Activated CD4-positive, alpha-beta T cell treated with anti-CD3 and anti-CD28 coated beads, Interleukin-2, amount 50 U/mL, for 4 hours (primary cell): ENCODE results near the gene PDE10A.

Source experiments
- DNase-seq, 2 experiments: peaks; one replicate each; pipeline ENCODE4 v3.0.0-alpha.2; 2020

The PDE10A gene

DNA sequence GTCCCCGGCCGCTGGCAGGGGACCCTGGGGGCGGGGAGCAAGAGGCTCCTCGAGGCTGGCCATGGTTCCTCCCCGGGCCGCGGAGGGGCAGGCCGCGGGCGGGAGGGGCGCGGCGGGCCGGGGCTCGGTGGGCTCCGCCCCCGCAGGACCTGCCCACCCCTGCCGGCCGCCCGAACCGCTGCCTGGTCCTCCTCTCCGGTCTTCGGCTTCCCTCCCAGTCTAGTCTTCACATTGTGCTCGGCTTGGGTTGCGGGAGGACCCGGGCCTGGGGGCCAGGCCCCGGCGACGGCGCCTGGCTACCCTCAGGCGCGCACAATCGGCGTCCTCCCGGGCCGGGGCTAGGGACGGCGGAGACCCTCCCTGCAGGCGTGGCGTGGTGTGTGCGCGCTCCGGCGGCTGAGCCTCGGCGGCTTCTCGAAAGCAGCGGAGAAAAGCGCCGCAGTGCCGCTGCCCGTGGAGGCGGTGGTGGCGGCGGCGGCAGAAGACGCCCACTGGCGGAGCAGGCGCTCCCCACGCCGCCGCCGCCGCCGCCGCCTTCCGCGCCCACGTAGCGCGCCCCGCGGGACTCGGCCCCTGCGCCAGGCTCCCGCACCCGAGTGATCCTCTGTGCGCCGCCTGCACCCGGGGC, at the start of gene PDE10A:
Gene PDE10A, minus strand, starts transcription at position 493 of the 628 bp plus-strand sequence. Its CDS starts 430 bp downstream, at position 63.
- no peak for DNase-seq

DNA sequence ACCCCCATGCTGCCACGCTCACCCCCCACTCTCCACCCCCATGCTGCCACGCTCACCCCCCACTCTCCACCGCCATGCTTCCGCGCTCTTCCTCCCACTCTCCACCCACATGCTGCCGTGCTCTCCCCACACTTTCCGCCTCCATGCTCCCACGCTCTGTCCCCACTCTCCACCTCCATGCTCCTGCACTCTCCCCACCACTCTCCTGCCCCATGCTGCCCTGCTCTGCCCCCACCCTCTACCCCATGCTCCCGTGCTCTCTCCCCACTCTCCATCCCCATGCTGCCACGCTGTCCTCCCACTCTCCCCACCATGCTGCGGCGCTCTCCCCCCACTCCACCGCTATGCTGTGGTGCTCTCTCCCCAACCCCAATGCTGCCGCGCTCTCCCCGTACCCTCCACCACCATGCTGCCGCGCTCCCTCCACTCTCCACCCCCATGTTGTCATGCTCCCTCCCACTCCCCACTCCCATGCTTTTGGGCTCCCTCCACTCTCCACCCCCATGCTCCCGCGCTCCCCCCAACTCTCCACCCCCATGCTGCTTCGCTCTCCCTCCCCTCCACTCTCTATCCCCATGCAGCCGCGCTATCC, 46.0 kb upstream of the PDE10A start:
- no peak for DNase-seq

GRCh38 chr6:165707067-165707853, 44.2 kb upstream of the PDE10A start:
- DNase-seq = no peak

- DNase-seq = no peak
Observed at GRCh38 chr6:165705941-165706340, 42.9 kb upstream of the PDE10A start.

DNA sequence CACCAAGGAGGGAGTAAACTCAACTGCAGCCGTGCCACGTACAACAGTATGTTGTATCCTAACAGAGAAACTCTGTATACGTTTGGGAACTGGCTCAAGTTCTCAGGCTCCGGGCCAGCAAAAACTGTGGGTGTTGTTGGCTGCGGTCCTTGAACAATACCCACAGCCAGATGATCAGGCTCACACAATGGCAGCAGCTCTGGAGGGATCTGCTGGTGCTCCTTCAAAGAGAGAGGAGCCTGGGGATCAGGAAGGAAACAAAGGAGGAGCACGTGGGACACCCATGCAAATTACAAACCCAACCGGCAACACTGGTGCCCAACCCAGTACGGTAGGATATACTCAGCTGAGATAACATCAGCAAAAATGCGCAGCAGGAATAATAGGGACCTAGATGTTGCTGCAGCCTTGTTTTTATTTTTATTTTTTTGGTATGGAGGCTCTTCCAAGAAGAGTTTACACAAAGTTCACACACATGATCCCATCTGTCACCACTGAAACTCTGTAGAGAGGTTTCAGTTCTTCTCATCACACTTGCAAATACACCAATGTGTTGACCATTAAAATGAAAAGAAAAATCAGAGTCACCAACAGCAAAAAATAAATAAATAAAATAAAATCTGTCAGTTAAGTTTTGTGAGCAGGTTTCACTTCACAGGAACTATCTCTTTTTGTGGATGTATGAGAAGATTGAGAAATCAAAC, 41.2 kb upstream of the PDE10A start:
- DNase-seq = no peak

GRCh38 chr6:165702669-165703068, 39.6 kb upstream of the PDE10A start:
- DNase-seq = no peak

GRCh38 chr6:165701564-165702354, 38.7 kb upstream of the PDE10A start:
- DNase-seq = no peak

- DNase-seq = no peak
Observed at GRCh38 chr6:165701005-165701404, 38.0 kb upstream of the PDE10A start.

GRCh38 chr6:165698868-165699267, 35.8 kb upstream of the PDE10A start:
- DNase-seq = no peak

- DNase-seq = no peak
Observed at GRCh38 chr6:165697171-165697570, 34.1 kb upstream of the PDE10A start.

DNA sequence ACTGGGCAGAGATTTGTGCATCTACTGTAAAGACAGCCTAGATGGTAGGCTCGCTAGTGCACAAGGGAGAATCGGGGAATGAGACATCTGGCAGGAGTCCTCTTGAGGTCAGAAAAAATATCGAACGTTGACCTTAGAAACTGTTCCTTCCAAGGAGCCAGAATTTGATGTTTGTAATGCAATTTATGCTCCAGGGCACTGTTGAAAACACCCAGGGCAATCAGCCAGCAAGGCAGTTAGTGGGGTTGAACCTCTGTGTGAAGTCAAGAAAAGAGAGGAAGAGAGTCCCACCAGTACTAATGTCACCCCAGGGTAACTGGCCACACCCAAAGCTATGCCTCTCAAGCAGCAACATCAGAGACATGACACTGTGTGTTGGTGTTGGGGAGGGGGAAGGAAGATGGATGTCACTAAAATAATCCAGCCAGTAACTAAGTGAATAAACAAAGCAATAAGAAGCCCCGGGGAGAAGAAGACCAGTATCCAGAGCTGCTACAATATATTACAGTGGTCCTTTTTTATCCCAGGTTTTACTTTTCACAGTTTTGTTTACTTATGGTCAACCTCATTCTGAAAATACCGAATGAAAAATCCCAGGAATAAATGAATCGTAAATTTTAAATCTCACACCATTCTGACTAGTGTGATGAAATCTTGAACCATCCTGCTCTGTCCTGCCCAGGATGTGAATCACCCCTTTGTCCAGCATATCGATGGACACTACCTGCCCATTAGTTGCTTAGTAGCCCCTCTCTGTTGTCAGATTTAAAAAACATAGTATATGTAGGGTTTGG, 32.9 kb upstream of the PDE10A start:
- no peak for DNase-seq

DNA sequence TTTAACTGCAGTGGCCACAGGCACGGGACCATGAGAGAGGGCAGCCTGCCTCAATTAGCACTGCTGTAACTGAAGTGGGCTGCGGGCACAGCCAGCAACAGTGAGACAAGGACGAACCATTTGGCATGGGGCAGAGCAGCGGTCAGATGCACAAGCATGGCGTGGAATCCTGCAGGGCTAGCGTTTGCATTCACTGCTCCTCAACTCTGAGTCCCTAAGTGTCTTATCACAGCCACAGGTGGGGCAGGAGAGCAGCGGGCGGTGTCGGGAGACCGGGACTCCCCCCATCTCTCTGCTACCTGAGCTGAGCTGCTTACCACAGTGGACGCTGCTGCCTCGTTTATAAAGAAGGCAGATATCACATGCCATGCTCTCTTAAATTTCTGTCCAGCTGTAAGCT, 31.3 kb upstream of the PDE10A start:
- DNase-seq = no peak

- DNase-seq = no peak
Observed at GRCh38 chr6:165692106-165692653, 29.1 kb upstream of the PDE10A start.

- no peak for DNase-seq
Observed at GRCh38 chr6:165689699-165690098, 26.7 kb upstream of the PDE10A start.

DNA sequence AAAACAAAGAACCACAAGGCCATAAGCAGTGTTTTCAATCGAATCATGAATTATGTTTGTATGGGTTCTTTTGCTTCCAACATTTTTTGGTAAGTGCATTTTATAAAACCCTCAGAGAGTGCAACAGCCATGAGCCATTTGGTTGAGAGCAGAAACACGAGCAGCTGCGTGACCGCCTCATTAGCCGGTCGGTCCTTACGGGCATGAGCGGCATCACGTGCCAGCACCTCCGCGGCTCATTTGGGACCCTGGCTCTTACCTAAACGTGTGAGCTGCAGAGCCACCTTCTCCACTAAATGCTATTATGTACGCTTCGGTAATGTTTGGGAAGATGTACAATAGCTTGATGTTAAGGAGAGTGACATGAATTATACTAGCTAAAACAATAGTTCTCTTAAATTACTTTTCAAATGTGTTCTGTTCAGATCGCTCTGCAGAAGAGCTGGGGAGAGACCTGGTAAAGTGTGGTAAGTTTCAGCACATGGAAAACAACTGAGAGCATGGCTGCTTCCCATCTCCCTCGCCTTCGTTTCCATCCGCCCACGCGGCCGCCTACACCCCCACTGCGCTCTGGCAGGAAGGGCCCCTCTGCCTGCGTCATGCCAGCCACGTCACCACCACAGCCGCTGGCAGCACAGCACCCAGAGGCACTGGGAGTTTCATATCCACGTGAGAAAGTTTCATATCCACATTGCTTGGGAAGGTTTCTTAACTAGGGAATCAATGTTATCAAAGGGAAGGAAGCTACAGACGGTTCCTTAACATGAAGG, 23.7 kb upstream of the PDE10A start:
- DNase-seq = no peak

DNA sequence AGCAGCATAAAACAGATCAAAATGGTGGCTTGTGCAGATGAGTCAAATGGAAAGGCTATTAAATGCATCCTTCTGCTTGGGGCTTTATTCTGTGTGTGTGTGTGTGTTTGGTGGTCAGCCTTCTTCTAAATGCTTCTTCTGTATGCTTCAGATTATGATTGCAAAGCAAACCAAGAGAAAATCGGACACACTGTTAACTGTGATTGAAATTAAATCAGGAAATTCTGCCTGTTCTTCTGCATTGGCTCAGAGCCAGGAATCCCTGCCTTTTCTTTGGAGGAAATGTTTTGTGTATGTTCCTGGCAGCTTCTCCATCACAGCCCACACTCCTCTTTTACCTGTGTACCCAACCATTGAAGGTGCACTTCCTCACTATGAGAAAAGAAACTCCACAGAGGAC, 22.3 kb upstream of the PDE10A start:
- DNase-seq = no peak

DNA sequence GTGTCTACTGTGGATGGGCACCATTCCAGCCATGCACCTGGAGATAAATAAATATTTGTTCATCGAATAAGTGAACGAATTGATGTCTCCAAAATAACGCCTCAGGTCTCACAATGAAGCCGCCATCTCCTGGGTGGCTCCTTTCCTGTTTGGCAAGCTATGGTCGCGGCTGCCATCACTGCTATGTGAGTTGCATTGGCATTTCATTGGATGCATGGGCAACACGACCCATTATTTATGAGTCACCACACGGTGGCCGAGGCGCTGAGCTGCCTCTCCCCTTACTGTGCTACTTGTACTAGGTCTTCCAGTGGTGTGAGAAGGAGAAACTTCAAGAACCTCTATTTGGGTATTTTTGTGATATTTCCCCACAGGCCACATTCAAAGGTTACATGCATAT, 21.3 kb upstream of the PDE10A start:
- DNase-seq = no peak

DNA sequence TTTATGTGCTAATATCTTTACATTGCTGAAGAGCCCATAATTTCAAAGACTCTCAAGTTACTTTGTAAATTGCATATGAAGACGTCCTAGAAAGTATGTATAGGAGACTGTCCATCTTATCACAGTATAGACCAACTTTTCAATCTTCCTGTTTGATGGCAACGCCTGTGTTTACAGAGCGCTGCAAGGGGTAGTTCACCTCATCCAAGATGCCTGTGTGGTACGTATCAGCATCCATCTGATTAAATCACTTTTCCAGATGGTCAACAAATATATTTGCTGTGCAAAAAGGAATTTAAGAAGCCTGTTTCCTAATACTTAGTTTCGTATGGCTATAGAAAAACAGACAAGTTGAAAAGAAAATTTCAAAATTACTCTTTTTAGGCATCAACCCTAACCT, 17.9 kb upstream of the PDE10A start:
- no peak for DNase-seq

GRCh38 chr6:165679326-165679725, 16.3 kb upstream of the PDE10A start:
- no peak for DNase-seq

DNA sequence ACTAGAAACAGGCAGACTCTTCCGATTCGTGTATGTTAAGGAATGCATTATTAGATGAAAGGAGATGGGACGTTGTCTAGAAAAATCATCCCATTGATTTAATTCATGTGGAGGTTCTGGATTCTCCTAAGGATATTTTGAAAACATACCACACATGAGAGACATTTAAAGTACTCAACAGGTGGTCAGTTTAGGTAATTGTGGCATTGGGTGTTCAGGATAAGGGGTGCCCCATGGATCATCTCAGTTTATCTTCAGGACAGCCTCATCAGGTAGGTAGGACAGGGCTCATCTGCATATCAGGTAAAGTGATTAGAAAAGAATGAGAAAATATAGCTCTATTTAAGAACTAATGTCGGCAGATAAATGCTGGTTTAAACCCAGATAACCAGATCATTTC, 15.9 kb upstream of the PDE10A start:
- no peak for DNase-seq

DNA sequence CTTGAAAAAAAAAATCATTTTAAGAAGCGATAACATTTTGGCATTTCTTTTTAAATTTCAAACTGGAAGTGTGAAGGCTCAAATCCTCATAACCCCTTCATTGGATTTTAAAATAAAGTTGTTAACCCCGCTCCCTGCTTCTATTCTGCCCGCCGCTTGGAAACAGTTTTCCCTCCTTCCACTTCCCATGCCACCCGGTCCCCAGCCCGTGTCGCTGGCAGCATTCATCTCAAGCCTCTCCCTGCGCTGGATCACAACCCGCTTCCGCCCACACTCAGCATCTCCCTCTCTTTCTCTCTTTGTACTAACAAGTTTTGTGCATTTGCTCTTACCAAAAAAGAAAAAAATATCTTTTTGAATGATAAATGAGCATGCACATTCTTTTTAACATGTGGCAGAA, 15.4 kb upstream of the PDE10A start:
- no peak for DNase-seq
